HL-60/S4 (cell line): ENCODE measurements around the gene DNAJC30.

Experiments used
- in situ Hi-C: fragments of 300-500 bp; cut with MboI; formaldehyde crosslinking; loops from 2 replicates; pipeline ENCODE4 v1.14.3; 2022; ENCODE audit warnings: low sequenced_read_pairs

Gene DNAJC30

GRCh38 chr7:73708961-73709549, 25.8 kb upstream of the DNAJC30 start:
- in situ Hi-C loops: no loop called here

- in situ Hi-C loops: no loop called here
Measured at GRCh38 chr7:73707045-73707631, 23.9 kb upstream of the DNAJC30 start.

- in situ Hi-C loops: no loop called here
Measured at GRCh38 chr7:73706126-73707044, 23.1 kb upstream of the DNAJC30 start.

GRCh38 chr7:73705551-73705920, 22.3 kb upstream of the DNAJC30 start:
- in situ Hi-C loops: no loop called here

GRCh38 chr7:73704640-73705550, 21.6 kb upstream of the DNAJC30 start:
- in situ Hi-C loops: no loop called here

- in situ Hi-C loops: no loop called here
Measured at GRCh38 chr7:73703757-73704639, 20.7 kb upstream of the DNAJC30 start.

- in situ Hi-C loops: no loop called here
Measured at GRCh38 chr7:73703225-73703624, 20.0 kb upstream of the DNAJC30 start.

GRCh38 chr7:73702665-73703064, 19.4 kb upstream of the DNAJC30 start:
- in situ Hi-C loops: no loop called here

GRCh38 chr7:73702226-73702625, 19.0 kb upstream of the DNAJC30 start:
- in situ Hi-C loops: no loop called here

GRCh38 chr7:73701357-73701995, 18.2 kb upstream of the DNAJC30 start:
- in situ Hi-C loops: no loop called here

GRCh38 chr7:73700581-73701134, 17.4 kb upstream of the DNAJC30 start:
- in situ Hi-C loops: no loop called here

GRCh38 chr7:73700069-73700423, 16.8 kb upstream of the DNAJC30 start:
- in situ Hi-C loops: no loop called here

GRCh38 chr7:73699370-73700068, 16.3 kb upstream of the DNAJC30 start:
- in situ Hi-C loops: no loop called here

GRCh38 chr7:73698410-73698809, 15.2 kb upstream of the DNAJC30 start:
- in situ Hi-C loops: no loop called here

- in situ Hi-C loops: no loop called here
Measured at GRCh38 chr7:73696372-73696771, 13.1 kb upstream of the DNAJC30 start.

GRCh38 chr7:73690646-73691045, 7.4 kb upstream of the DNAJC30 start:
- in situ Hi-C loops: no loop called here

- in situ Hi-C loops: no loop called here
Measured at GRCh38 chr7:73688288-73688687, 5.0 kb upstream of the DNAJC30 start.

GRCh38 chr7:73685311-73685710, 2.1 kb upstream of the DNAJC30 start:
- in situ Hi-C loops: no loop called here
